Smooth muscle cell of the umbilical artery (primary cell): ENCODE measurements around the gene PDP2. TPM values are rescaled to one million over a fixed set of nuclear protein-coding genes. Genes with fewer than 3 reads are reported as not detected.

Experiments used
- total RNA-seq: library from RNA; depleted of rRNA; stranded (reverse); fragments of >200 nt; gene quantifications from 2 replicates; pipeline ENCODE4 v1.2.3, GENCODE V29; 2014

Gene PDP2, protein sequence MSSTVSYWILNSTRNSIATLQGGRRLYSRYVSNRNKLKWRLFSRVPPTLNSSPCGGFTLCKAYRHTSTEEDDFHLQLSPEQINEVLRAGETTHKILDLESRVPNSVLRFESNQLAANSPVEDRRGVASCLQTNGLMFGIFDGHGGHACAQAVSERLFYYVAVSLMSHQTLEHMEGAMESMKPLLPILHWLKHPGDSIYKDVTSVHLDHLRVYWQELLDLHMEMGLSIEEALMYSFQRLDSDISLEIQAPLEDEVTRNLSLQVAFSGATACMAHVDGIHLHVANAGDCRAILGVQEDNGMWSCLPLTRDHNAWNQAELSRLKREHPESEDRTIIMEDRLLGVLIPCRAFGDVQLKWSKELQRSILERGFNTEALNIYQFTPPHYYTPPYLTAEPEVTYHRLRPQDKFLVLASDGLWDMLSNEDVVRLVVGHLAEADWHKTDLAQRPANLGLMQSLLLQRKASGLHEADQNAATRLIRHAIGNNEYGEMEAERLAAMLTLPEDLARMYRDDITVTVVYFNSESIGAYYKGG
- total RNA-seq: 8.0 and 20.1 TPM in 2 replicates

GRCh38 chr16:66880288-66881013, at the start of gene PDP2:
Gene PDP2, plus strand, starts transcription at chr16:66880515. Its CDS starts 3,770 bp downstream, at chr16:66884285.

GRCh38 chr16:66844342-66845079, 35.8 kb upstream of the PDP2 start, which contains the start of gene CA7:
Gene CA7, plus strand, starts transcription at chr16:66844414. Its CDS starts 74 bp downstream, at chr16:66844488.

GRCh38 chr16:66918803-66919568, 38.7 kb downstream of the PDP2 start, which contains the start of gene CDH16:
Gene CDH16, minus strand, starts transcription at chr16:66918885. Its CDS starts 820 bp downstream, at chr16:66918065.

GRCh38 chr16:66925322-66925840, 45.1 kb downstream of the PDP2 start, which contains the start of gene RRAD:
Gene RRAD, minus strand, starts transcription at chr16:66925535. Its CDS starts 356 bp downstream, at chr16:66925179.

GRCh38 chr16:66934138-66934838, 54.0 kb downstream of the PDP2 start, which contains the start of gene CIAO2B:
Gene CIAO2B, minus strand, starts transcription at chr16:66934402. Its CDS starts 38 bp downstream, at chr16:66934364.

DNA sequence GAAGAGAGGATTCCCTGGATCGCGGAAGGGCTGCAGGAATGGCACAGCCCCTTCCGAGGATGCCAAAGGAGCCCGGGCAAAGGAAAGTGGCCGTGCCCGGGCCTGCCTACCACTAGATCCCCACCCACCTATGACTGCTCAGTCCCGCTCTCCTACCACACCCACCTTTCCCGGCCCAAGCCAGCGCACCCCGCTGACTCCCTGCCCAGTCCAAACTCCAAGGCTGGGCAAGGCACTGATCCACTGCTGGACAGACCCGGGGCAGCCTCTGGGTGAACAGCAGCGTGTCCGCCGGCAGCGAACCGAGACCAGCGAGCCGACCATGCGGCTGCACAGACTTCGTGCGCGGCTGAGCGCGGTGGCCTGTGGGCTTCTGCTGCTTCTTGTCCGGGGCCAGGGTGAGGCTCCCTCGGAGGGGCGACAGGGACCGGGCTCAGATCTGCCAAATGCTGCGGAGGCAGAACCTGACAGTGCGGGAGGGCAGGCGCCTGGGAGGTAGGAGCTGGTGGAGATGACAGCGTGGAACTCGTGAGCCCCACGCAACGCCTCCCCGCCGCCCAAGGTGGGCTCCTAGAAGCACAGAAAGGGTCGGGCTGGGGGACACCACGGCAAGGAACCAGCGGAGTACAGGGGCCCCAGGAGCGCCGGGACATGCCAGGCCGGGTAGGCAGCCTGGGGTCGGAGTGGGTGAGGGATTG, 55.1 kb downstream of the PDP2 start, which contains the start of gene CES2:
Gene CES2, plus strand, starts transcription at position 203 of the 698 bp plus-strand sequence. Its CDS starts 120 bp downstream, at position 323.

Other genes starting within 250 kb of the PDP2 start
- gene CMTM4, start 183.8 kb upstream of the PDP2 start, total RNA-seq: 17.5 and 23.0 TPM in 2 replicates
- 164 and 205 TPM in 2 replicates for gene DYNC1LI2, start 128.9 kb upstream of the PDP2 start, total RNA-seq
- under 0.01 TPM in 1 of 2 replicates, not detected in the other for gene TERB1, start 78.9 kb upstream of the PDP2 start, total RNA-seq
- 63.5 and 78.5 TPM in 2 replicates for gene NAE1, start 49.5 kb upstream of the PDP2 start, total RNA-seq
- gene CA7, start 36.1 kb upstream of the PDP2 start, total RNA-seq: not detected in 2 replicates
- gene CDH16, start 38.4 kb downstream of the PDP2 start, total RNA-seq: not detected in 2 replicates
- gene RRAD, start 45.0 kb downstream of the PDP2 start, total RNA-seq: 21.1 and 37.4 TPM in 2 replicates
- gene CIAO2B, start 53.9 kb downstream of the PDP2 start, total RNA-seq: 139 and 204 TPM in 2 replicates
- 18.4 and 32.4 TPM in 2 replicates for gene CES2, start 55.0 kb downstream of the PDP2 start, total RNA-seq
- gene CES3, start 80.8 kb downstream of the PDP2 start, total RNA-seq: 0.65 and 0.89 TPM in 2 replicates
- 1.3 and 3.0 TPM in 2 replicates for gene CES4A, start 108.1 kb downstream of the PDP2 start, total RNA-seq
- gene CBFB, start 148.6 kb downstream of the PDP2 start, total RNA-seq: 98.3 and 162 TPM in 2 replicates
- gene PHAF1, start 229.4 kb downstream of the PDP2 start, total RNA-seq: 12.2 and 20.3 TPM in 2 replicates